GM18858 (cell line): ENCODE measurements around the gene TACC2.
"Not testable (repeated sequence)": the region's sequence is repeated elsewhere in the genome, so short reads cannot be mapped to it uniquely, and the experiment has no call there.

ENCODE experiments used
- ATAC-seq: cut with Tn5 transposase; IDR thresholded peaks from one replicate; pipeline ENCODE4 v1.9.1; 2021; ENCODE audit not compliant: unreplicated experiment

TACC2 gene

GRCh38 chr10:122185643-122186042 is 196.7 kb downstream of the TACC2 start:
- no peak for ATAC-seq

DNA sequence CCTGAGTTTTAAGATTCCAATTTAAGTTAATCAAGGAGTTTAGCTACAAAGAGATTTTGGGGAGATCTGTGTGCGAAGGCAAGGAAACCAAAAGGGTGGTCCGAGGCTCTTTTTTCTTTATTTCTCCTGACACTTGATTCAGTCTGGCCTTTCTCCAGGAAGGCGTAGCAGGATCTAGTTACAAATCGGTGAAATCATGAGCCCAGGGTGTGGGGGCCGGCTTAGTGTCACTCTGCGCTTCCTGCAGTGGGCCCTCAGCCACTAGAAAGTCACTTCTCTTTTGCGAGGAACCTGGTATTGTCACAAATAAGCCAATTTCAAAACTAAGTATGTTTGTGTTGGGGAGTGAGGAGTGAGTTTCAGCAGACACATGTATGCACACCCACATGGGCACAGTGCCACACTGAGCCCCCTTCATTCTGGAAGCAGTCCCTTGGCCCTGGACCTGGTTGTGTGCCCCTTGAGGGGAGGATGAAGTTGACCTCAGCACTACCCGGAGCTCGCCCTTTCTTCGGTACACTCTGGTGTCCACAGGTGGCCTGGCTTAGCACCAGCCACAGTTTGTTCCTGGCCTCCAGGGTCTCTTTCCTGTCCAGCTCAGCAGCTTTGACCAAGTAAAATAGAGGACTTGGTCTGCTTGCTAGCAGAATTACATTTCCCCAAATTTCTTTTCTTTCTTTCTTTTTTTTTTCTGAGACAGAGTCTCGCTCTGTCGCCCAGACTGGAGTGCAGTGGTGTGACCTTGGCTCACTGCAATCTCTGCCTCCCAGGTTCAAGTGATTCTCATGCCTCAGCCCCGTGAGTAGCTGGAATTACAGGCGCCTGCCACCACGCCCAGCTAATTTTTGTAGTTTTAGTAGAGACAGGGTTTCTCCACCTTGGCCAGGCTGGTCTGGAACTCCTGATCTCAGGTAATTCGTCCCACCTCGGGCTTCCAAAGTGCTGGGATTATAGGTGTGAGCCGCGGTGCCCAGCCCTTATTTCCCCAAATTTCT is 198.2 kb downstream of the TACC2 start:
- ATAC-seq: no peak

DNA sequence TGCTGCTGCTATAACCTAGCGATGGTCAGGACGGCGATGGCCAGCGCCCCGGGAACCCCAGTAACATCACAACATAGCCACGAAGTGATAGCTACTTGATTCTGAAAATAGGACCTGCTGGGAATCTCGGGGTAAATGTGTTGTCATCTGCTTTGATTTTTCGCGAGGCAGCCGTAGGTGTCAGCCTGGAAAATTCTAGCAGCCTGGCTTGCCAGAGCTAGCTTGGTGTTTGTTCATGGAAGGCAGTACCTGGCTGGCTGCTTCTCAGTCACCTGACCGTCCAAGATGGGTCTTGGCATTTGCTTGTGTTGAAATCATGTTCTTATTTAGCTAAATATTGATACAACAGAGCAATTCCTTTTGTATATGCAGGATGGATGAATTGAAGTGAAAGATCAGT is 199.7 kb downstream of the TACC2 start:
- ATAC-seq: no peak

GRCh38 chr10:122189185-122189584 is 200.2 kb downstream of the TACC2 start:
- ATAC-seq: no peak

DNA sequence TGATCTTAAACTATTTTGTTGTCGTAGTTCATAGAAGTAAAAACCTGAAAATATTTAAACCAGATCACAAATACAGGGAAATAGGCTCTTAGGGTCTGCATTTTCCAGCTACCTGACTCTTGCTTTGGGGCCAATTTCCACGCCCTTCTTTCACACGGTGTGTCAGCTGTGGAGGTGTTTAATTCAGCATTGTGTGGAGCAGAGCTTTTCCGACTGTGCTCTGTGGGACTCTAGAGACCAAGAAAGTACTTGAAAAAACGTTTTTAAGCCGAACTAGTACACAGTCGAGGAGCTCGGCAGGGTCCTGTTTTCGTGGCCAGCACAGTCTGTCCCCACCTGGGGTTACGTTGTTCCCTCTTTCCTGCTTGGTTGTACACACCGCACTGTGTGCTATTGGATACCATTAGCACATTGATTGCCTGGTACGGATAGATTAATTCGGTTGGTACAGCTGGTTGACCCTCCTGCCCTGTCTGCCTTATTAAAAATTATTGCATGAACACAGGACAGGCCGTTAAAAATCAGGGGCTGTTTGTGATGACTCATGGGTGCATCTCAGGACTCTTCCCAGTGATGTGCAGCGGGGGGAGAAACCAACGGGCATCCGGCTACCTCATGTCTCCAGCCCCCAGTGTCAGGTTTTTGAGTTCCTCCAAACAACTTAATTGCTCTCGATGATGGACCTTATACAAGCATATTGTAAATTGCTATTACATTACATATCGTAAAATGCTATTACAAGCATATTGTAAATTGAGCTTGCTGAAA is 201.4 kb downstream of the TACC2 start:
- ATAC-seq: no peak

- no peak for ATAC-seq
Observed at GRCh38 chr10:122191936-122192541, 203.1 kb downstream of the TACC2 start.

- ATAC-seq: no peak
Observed at GRCh38 chr10:122194251-122194650, 205.3 kb downstream of the TACC2 start.

DNA sequence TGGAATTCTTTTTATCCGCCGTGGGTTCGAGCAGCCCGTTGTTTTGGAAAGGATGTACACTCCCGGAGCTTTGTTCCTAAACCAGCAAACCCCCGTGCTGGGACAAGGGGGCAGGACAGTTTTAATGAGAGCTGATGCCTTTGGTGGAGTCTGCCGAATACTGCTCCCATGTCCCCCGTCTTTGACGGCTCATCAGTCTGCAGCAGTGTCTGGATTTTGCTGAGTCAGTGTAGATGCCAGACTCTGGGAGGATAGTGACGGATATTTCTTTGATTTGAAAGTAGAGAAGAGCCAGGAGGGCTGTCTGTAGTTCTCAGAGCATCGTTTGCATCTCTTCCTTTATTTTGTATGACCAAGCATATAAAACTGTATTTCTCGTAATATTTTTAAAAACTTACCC is 207.3 kb downstream of the TACC2 start:
- ATAC-seq: no peak

GRCh38 chr10:122197611-122198222 is 208.8 kb downstream of the TACC2 start:
- no peak for ATAC-seq

DNA sequence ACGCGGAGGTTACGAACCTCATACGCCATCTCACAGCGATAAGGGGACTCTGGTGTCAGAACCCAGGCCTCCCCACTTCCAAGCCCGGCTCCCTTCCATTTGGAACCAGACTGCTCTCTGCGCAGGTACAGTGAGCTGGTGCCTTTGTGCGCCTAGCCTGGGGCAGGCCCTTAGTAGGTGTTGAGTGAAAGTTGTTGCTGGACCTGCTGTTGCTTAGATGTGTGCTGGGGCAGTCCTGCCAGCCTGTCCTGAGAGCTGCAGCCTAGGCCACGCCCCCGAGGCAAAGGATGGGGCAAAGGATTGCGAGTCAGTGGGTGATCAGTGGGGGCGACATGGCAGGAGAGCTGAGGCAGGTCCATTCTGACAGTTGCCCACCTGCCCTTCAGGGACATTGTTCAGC is 209.7 kb downstream of the TACC2 start:
- ATAC-seq: no peak

GRCh38 chr10:122199070-122199469 is 210.1 kb downstream of the TACC2 start:
- no peak for ATAC-seq

DNA sequence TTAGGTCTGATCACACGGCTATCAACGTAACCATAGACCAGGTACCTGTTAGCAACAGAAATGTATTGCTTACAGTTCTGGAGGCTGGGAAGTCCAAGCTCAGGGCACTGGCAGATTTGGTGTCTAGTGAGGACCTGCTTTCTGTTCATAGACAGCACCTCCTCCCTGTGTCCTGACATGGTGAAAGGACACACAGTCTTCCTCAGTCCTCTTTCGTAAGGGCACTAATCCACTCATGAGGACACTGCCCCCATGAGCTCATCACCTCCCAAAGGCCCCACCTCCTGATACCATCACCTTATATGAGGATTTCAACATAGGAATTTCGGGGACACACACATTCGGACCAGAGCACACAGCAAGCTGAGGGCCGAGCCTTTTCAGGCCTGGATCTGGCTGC is 210.7 kb downstream of the TACC2 start:
- ATAC-seq: no peak

DNA sequence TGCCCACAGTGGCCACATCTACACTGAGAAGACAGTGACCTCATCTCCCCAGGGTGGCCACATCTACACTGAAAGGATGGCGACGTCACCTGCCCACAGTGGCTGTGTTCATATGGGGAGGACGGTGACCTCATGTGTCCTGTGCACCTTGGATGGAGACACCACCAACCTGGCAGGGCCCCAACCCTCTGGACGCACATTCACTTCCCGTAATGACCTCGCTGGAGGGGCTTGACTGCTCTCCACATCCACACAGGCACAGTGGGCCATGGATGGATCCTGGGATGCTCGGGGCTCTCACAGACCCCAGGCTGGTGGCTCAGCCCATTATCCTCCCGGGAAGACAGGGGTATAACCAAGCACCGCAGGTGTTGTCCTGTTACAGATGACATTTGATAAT is 212.4 kb downstream of the TACC2 start:
- ATAC-seq: no peak

- ATAC-seq: not testable (repeated sequence)
Observed at GRCh38 chr10:122203180-122203579, 214.2 kb downstream of the TACC2 start.

DNA sequence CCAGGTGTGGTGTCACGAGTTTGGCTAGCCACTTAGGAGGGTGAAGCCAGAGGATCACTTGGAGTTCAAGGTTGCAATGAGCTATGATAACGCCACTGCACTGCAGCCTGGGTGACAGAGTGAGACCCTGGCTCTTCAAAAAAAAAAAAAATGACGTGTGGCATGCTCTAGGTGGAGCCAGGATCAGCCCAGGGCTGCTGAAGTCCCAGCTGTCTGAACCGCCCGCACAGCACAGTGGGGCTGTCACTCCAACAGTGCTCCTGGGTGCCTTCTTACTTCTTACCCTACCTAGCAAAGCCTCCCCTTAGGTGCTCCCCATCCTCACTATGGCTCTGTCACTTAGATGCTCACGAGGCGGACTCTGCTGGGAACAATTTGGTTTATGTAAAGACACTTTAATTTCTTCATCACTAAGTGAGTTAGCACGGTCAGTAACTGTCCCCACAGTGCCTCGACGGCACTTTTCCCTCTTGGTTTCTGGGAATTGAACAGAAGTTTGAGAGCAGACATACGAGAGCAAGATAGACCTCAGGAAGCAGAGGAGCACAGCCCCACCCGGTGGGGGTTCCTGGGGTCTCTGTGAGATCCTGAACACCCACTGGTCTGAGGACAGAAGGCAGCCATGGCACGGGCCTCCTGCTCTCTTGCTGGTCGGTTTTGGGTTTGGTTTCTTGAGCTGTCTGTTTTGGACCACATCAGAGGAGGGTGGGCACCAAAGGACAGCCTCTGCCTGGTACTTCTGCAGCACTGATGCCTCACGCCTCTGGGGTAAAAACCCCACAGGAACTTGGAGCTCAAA is 215.9 kb downstream of the TACC2 start:
- no peak for ATAC-seq

DNA sequence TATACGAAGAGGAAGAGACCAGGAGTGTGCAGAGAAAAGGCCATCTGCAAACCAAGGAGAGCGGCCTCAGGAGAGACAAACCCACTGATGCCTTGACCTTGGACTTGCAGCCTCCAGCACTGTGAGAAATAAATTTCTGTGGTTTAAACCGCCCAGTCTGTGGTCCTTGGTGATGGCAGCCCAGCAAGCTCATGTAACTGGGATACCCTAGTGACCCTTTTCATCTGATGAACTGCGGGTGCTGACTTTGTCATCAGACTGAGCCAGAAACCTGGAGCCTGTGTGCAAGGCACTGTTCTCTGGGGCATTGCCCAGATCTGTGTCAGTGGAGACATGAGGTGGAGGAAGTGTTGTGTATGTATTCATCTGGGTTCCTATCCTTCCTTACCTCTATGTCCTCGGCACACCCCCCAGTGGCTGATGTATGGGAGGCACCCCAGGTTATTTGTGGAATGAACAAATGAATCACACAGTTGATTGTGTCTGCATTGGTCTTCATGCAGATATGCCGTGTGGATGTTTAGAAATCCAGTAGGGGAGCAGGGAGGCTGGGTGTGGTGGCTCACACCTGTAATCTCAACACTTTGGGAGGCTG is 217.6 kb downstream of the TACC2 start:
- no peak for ATAC-seq

GRCh38 chr10:122207163-122207562 is 218.2 kb downstream of the TACC2 start:
- no peak for ATAC-seq

DNA sequence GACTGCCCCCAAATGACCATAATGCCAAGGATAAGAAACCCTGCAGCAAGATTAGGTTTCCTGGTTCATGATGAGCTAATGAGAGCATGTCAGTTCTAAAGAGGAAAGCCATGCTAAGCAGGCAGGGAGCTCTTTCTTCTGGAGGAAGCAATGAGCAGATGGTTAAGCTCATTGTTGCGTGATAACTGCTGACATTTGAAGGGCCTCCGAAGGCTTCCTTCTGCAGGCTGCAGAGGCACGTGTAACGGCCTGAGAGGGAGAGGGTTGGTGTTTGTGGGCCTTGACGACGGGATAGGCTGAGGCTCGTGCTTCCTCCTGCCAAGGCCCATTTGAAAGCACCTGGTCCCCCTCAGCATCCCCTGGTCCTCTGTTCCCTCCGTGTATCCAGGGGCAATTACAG is 218.6 kb downstream of the TACC2 start:
- no peak for ATAC-seq

GRCh38 chr10:122208571-122209430 is 219.8 kb downstream of the TACC2 start:
- no peak for ATAC-seq
